Transverse colon (tissue), 4 donors: Measurements from ENCODE around the gene UBE2C.

Source experiments
- CTCF ChIP-seq, 5 experiments: fragments of 200-600 bp in 3 of 5; fragments of 450-650 bp in 2 of 5; sonication (generic) in 3 of 5; IDR thresholded peaks; 1 replicate in 2 of 5; 2 replicates in 3 of 5; pipeline ENCODE4 v1.5.1; 2016 to 2017; ENCODE audit warnings: antibody characterized with exemption in 5 of 5, inconsistent platforms in 3 of 5, mild to moderate bottlenecking in 2 of 5, moderate library complexity in 1 of 5
- EP300 ChIP-seq: sonication (generic); formaldehyde crosslinking; IDR thresholded peaks from one replicate; pipeline ENCODE4 v1.6.1; 2017; ENCODE audit warnings: antibody characterized with exemption, low read depth
- POLR2A ChIP-seq: fragments of 450-650 bp; IDR thresholded peaks from one replicate; pipeline ENCODE4 v1.6.1; 2016; ENCODE audit warnings: antibody characterized with exemption, mild to moderate bottlenecking, moderate library complexity
- POLR2AphosphoS5 ChIP-seq, 3 donors: sonication (generic); formaldehyde crosslinking; IDR thresholded peaks; one replicate each; pipeline ENCODE4 v1.6.1; 2016; ENCODE audit warnings: antibody characterized with exemption in 3 of 3

GRCh38 chr20:45859916-45860315 lies 47.5 kb downstream of the UBE2C start:
- no peak for TF ChIP-seq CTCF (IDR thresholded peaks at IDR 0.05)
- TF ChIP-seq POLR2A, result no peak
- no peak for TF ChIP-seq POLR2AphosphoS5 (IDR thresholded peaks at IDR 0.05)
- no peak for TF ChIP-seq EP300
